Liver (tissue), 9 donors: ENCODE data around the gene ACOT9. TPM values are rescaled to one million over a fixed set of nuclear protein-coding genes. Genes with fewer than 3 reads are reported as not detected.

ENCODE experiments used
- DNase-seq: peaks from one replicate; pipeline ENCODE4 v3.0.0-alpha.2; 2017; ENCODE audit warnings: low spot score
- H3K27ac ChIP-seq, 2 donors: one replicate each; pipeline ENCODE4 v1.7.0; 2013; ENCODE audit warnings: inconsistent platforms in 2 of 2, low read length in 2 of 2, control low read depth in 1 of 2, low read depth in 1 of 2, mild to moderate bottlenecking in 1 of 2
- H3K27me3 ChIP-seq, 4 donors: one replicate each; pipeline versions ENCODE4 v1.6.1 to v1.7.0; 2013; ENCODE audit warnings: low read length in 3 of 4, inconsistent platforms in 1 of 4, mild to moderate bottlenecking in 1 of 4, moderate library complexity in 1 of 4; ENCODE audit not compliant: control insufficient read depth in 4 of 4, insufficient read depth in 4 of 4
- H3K36me3 ChIP-seq, 4 donors: one replicate each; pipeline versions ENCODE4 v1.6.1 to v1.7.0; 2013; ENCODE audit warnings: low read length in 3 of 4, mild to moderate bottlenecking in 3 of 4, low read depth in 1 of 4, moderate library complexity in 1 of 4; ENCODE audit not compliant: control insufficient read depth in 4 of 4, insufficient read depth in 3 of 4
- H3K4me1 ChIP-seq, 4 donors: one replicate each; pipeline versions ENCODE4 v1.6.1 to v1.7.0; 2013; ENCODE audit warnings: low read length in 3 of 4, mild to moderate bottlenecking in 3 of 4, moderate library complexity in 1 of 4; ENCODE audit not compliant: control insufficient read depth in 4 of 4, insufficient read depth in 4 of 4
- H3K4me3 ChIP-seq, 3 donors: one replicate each; pipeline versions ENCODE4 v1.6.1 to v1.7.0; 2013; ENCODE audit warnings: low read length in 3 of 3, control low read depth in 1 of 3, low read depth in 1 of 3, mild to moderate bottlenecking in 1 of 3
- H3K9ac ChIP-seq, 2 donors: one replicate each; pipeline ENCODE4 v1.7.0; 2013; ENCODE audit warnings: low read length in 2 of 2, mild to moderate bottlenecking in 2 of 2, moderate library complexity in 2 of 2, control low read depth in 1 of 2, low read depth in 1 of 2
- H3K9me3 ChIP-seq, 4 donors: one replicate each; pipeline versions ENCODE4 v1.6.1 to v1.7.0; 2013; ENCODE audit warnings: low read length in 3 of 4; ENCODE audit not compliant: control insufficient read depth in 4 of 4
- EGR1 ChIP-seq, 2 donors: IDR thresholded peaks; 2 replicates each; pipeline ENCODE4 v1.6.1; 2016 to 2018; ENCODE audit warnings: antibody characterized with exemption in 2 of 2, low read depth in 2 of 2
- FOXA1 ChIP-seq: IDR thresholded peaks from 2 replicates; pipeline ENCODE4 v1.6.1; 2016; ENCODE audit warnings: antibody characterized with exemption
- FOXA2 ChIP-seq: IDR thresholded peaks from 2 replicates; pipeline ENCODE4 v1.6.1; 2016; ENCODE audit warnings: antibody characterized with exemption
- GABPA ChIP-seq, 2 donors: IDR thresholded peaks in 1 of 2; conservative IDR thresholded peaks in 1 of 2; 2 replicates each; pipeline ENCODE4 v1.6.1; 2016; ENCODE audit warnings: antibody characterized with exemption in 2 of 2, mild to moderate bottlenecking in 1 of 2, moderate library complexity in 1 of 2
- HNF4A ChIP-seq, 2 donors: conservative IDR thresholded peaks; 2 replicates each; pipeline ENCODE4 v1.6.1; 2016; ENCODE audit warnings: antibody characterized with exemption in 2 of 2, mild to moderate bottlenecking in 2 of 2
- HNF4G ChIP-seq: IDR thresholded peaks from 2 replicates; pipeline ENCODE4 v1.6.1; 2016; ENCODE audit warnings: antibody characterized with exemption
- JUND ChIP-seq, 2 donors: IDR thresholded peaks; 2 replicates each; pipeline ENCODE4 v1.6.1; 2016; ENCODE audit warnings: antibody characterized with exemption in 2 of 2
- NR2F2 ChIP-seq: IDR thresholded peaks from 2 replicates; pipeline ENCODE4 v1.6.1; 2016; ENCODE audit warnings: antibody characterized with exemption
- RAD21 ChIP-seq, 2 donors: IDR thresholded peaks; 2 replicates each; pipeline ENCODE4 v1.6.1; 2016; ENCODE audit warnings: antibody characterized with exemption in 2 of 2, mild to moderate bottlenecking in 2 of 2
- RXRA ChIP-seq, 2 donors: IDR thresholded peaks; 2 replicates each; pipeline ENCODE4 v1.6.1; 2017 to 2018; ENCODE audit warnings: antibody characterized with exemption in 2 of 2, mild to moderate bottlenecking in 1 of 2
- SP1 ChIP-seq: IDR thresholded peaks from 2 replicates; pipeline ENCODE4 v1.6.1; 2018; ENCODE audit warnings: antibody characterized with exemption, mild to moderate bottlenecking
- TAF1 ChIP-seq: conservative IDR thresholded peaks from 2 replicates; pipeline ENCODE4 v1.6.1; 2016; ENCODE audit warnings: antibody characterized with exemption, mild to moderate bottlenecking
- YY1 ChIP-seq: IDR thresholded peaks from 2 replicates; pipeline ENCODE4 v1.6.1; 2016; ENCODE audit warnings: antibody characterized with exemption, mild to moderate bottlenecking
- WGBS: extraction: QIAGEN DNeasy Blood & Tissue Kit; methylation state at CpG from one replicate; pipeline ENCODE4 v1.1.7; 2013; 5-methylcytosine and 5-hydroxymethylcytosine counted together
- polyA plus RNA-seq, 2 donors: library from polyadenylated mRNA; stranded (reverse) in 1 of 2; unstranded in 1 of 2; fragments of 200-250 nt in 1 of 2; fragments of >200 nt in 1 of 2; fragmentation: Nextera tagmentation in 1 of 2; extraction: Ambion mirVana in 1 of 2; gene quantifications; one replicate each; pipeline versions ENCODE4 v1.2.1 to v1.2.3, GENCODE V29; 2013 to 2015
- total RNA-seq, 2 donors: library from RNA; depleted of rRNA; stranded (reverse); fragments of >200 nt; gene quantifications; one replicate each; pipeline ENCODE4 v1.2.3, GENCODE V29; 2014
- TF ChIP-seq, protein P1 (sequence below): IDR thresholded peaks from 2 replicates; pipeline ENCODE4 v1.6.1; 2016; ENCODE audit warnings: antibody characterized with exemption
- TF ChIP-seq, protein P2 (sequence below): IDR thresholded peaks from 2 replicates; pipeline ENCODE4 v1.6.1; 2016; ENCODE audit warnings: antibody characterized with exemption
- TF ChIP-seq, protein P3 (sequence below): fragments of 150-350 bp; IDR thresholded peaks from 2 replicates; pipeline ENCODE4 v1.5.1; 2017; ENCODE audit warnings: improper control_type of control experiment, low read depth, low read length; ENCODE audit not compliant: missing input control
- TF ChIP-seq, protein P4 (sequence below): IDR thresholded peaks from 2 replicates; pipeline ENCODE4 v1.6.1; 2016; ENCODE audit warnings: antibody characterized with exemption
- TF ChIP-seq, protein P5 (sequence below): IDR thresholded peaks from 2 replicates; pipeline ENCODE4 v1.6.1; 2016; ENCODE audit warnings: antibody characterized with exemption, mild to moderate bottlenecking
- donor health status: healthy.
- donor health status: healthy.
- donor health status: healthy.
- donor health status: healthy.
- donor health status: healthy.

Gene ACOT9
- total and polyA plus RNA-seq, 4 donors = 9.3 to 16.3 (median 11.6) TPM

DNA sequence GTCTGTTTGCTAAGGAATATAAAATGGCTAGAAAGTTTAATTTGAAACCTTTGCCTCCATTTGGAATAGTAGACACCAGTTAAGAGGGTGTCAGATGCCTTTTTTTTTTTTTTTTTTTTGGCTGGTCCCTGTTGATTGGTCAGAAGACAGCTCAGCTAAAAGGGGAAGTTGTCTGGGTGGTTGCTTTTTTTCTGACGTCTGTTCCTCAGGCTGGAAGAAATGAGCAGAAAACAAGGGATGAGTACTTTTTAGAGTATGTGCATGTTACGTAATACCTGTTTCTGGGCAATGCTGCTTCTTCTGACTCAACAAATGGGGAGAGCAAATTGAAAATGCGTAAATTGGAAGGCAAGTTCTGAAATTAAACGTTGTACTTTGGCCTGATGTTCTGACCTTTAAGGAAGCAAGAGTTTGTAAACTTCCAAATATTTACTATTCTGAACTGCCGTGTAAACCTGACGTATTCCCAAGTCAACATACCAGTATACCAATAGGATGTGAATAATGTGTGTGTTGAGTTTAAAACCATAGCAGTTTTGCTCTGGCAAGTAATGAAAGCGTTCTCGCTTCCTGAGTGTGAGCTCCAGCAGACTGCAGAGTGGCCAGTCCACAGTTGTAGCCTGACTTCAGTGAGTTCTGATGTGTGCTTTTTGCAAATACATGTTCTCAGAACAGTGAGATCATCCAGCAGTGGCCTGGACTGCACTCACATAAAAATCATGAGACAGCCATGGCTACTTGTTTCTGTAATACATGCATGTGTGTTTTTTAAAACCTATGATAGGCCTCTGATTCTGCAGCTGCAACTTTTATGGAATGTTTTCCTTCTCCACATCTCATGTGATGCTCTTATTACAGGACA, 41.6 kb upstream of the ACOT9 start:
- peak; percentile 44 for TF ChIP-seq YY1
- TF ChIP-seq RAD21 (IDR thresholded peaks at IDR 0.05) = peak in 1 of 2 donors; percentile 9
- TF ChIP-seq HNF4A (conservative IDR thresholded peaks at IDR 0.05) = peak; percentile 79 to 83
- TF ChIP-seq, protein P1, sequence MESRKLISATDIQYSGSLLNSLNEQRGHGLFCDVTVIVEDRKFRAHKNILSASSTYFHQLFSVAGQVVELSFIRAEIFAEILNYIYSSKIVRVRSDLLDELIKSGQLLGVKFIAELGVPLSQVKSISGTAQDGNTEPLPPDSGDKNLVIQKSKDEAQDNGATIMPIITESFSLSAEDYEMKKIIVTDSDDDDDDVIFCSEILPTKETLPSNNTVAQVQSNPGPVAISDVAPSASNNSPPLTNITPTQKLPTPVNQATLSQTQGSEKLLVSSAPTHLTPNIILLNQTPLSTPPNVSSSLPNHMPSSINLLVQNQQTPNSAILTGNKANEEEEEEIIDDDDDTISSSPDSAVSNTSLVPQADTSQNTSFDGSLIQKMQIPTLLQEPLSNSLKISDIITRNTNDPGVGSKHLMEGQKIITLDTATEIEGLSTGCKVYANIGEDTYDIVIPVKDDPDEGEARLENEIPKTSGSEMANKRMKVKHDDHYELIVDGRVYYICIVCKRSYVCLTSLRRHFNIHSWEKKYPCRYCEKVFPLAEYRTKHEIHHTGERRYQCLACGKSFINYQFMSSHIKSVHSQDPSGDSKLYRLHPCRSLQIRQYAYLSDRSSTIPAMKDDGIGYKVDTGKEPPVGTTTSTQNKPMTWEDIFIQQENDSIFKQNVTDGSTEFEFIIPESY = peak; percentile 31
- peak; percentile 44 for TF ChIP-seq TAF1
- peak; percentile 41 to 73 for TF ChIP-seq RXRA (IDR thresholded peaks at IDR 0.05)
- peak; percentile 40 for TF ChIP-seq HNF4G
- peak; percentile 42 for TF ChIP-seq FOXA2
- TF ChIP-seq, protein P2, sequence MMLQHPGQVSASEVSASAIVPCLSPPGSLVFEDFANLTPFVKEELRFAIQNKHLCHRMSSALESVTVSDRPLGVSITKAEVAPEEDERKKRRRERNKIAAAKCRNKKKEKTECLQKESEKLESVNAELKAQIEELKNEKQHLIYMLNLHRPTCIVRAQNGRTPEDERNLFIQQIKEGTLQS = no peak
- TF ChIP-seq JUND (IDR thresholded peaks at IDR 0.05) = peak in 1 of 2 donors; percentile 59
- no peak for TF ChIP-seq GABPA (IDR thresholded peaks at IDR 0.05 in 1 of 2, conservative IDR thresholded peaks at IDR 0.05 in 1 of 2)
- no peak for TF ChIP-seq EGR1 (IDR thresholded peaks at IDR 0.05; ENCODE audit: low read depth in 2 of 2)
- no peak for TF ChIP-seq FOXA1
- TF ChIP-seq, protein P3, sequence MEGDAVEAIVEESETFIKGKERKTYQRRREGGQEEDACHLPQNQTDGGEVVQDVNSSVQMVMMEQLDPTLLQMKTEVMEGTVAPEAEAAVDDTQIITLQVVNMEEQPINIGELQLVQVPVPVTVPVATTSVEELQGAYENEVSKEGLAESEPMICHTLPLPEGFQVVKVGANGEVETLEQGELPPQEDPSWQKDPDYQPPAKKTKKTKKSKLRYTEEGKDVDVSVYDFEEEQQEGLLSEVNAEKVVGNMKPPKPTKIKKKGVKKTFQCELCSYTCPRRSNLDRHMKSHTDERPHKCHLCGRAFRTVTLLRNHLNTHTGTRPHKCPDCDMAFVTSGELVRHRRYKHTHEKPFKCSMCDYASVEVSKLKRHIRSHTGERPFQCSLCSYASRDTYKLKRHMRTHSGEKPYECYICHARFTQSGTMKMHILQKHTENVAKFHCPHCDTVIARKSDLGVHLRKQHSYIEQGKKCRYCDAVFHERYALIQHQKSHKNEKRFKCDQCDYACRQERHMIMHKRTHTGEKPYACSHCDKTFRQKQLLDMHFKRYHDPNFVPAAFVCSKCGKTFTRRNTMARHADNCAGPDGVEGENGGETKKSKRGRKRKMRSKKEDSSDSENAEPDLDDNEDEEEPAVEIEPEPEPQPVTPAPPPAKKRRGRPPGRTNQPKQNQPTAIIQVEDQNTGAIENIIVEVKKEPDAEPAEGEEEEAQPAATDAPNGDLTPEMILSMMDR = no peak
- TF ChIP-seq, protein P4, sequence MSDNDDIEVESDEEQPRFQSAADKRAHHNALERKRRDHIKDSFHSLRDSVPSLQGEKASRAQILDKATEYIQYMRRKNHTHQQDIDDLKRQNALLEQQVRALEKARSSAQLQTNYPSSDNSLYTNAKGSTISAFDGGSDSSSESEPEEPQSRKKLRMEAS = peak; percentile 26
- no peak for TF ChIP-seq NR2F2
- TF ChIP-seq, protein P5, sequence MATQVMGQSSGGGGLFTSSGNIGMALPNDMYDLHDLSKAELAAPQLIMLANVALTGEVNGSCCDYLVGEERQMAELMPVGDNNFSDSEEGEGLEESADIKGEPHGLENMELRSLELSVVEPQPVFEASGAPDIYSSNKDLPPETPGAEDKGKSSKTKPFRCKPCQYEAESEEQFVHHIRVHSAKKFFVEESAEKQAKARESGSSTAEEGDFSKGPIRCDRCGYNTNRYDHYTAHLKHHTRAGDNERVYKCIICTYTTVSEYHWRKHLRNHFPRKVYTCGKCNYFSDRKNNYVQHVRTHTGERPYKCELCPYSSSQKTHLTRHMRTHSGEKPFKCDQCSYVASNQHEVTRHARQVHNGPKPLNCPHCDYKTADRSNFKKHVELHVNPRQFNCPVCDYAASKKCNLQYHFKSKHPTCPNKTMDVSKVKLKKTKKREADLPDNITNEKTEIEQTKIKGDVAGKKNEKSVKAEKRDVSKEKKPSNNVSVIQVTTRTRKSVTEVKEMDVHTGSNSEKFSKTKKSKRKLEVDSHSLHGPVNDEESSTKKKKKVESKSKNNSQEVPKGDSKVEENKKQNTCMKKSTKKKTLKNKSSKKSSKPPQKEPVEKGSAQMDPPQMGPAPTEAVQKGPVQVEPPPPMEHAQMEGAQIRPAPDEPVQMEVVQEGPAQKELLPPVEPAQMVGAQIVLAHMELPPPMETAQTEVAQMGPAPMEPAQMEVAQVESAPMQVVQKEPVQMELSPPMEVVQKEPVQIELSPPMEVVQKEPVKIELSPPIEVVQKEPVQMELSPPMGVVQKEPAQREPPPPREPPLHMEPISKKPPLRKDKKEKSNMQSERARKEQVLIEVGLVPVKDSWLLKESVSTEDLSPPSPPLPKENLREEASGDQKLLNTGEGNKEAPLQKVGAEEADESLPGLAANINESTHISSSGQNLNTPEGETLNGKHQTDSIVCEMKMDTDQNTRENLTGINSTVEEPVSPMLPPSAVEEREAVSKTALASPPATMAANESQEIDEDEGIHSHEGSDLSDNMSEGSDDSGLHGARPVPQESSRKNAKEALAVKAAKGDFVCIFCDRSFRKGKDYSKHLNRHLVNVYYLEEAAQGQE = no peak
- peak; percentile 63 for TF ChIP-seq SP1
- peak overlapping the region; percentile 48 to 93 (median 87) for H3K4me3 ChIP-seq

More for the DNA sequence above, 41.6 kb upstream of the ACOT9 start:
- H3K36me3 ChIP-seq = peaks cover 2 to 9% (median 4%) of the 10 kb centered on the region in 4 donors
- WGBS = 16% methylated on average over 8 of the region's 8 CpGs
- H3K27me3 ChIP-seq = no peaks in the 10 kb centered on the region
- peak overlapping the region; percentile 86 to 93 for H3K9ac ChIP-seq
- DNase-seq = no peak
- no peaks in the 10 kb centered on the region for H3K9me3 ChIP-seq
- peaks cover 0 to 9% (median 3%) of the 10 kb centered on the region in 4 donors for H3K4me1 ChIP-seq
- peak overlapping the region; percentile 84 to 91 for H3K27ac ChIP-seq
